RWPE2 (cell line): ENCODE results near the gene OR9I1.

ENCODE experiments used
- ATAC-seq: fragments of 200-7000 bp; cut with Tn5 transposase; 3 replicates; pipeline ENCODE4 v1.9.1; 2021; ENCODE audit warnings: low read depth
- DNase-seq: peaks from one replicate; pipeline ENCODE4 v3.0.0-alpha.2; 2020; ENCODE audit warnings: low spot score
- H3K27ac ChIP-seq: fragments of 450-650 bp; 2 replicates; pipeline ENCODE4 v1.5.1; 2017; ENCODE audit warnings: mild to moderate bottlenecking; ENCODE audit not compliant: poor library complexity, severe bottlenecking
- H3K27me3 ChIP-seq: fragments of 250-450 bp; sonication (Bioruptor Pico); 2 replicates; pipeline ENCODE4 v1.5.1; 2021; ENCODE audit warnings: mild to moderate bottlenecking, moderate library complexity; ENCODE audit not compliant: insufficient read depth, poor library complexity, severe bottlenecking
- H3K36me3 ChIP-seq: fragments of 250-450 bp; sonication (Bioruptor Pico); 2 replicates; pipeline ENCODE4 v1.5.1; 2020; ENCODE audit warnings: low read depth, mild to moderate bottlenecking, moderate library complexity
- H3K4me1 ChIP-seq: fragments of 250-450 bp; sonication (Bioruptor Pico); 2 replicates; pipeline ENCODE4 v1.5.1; 2021; ENCODE audit warnings: mild to moderate bottlenecking, moderate library complexity; ENCODE audit not compliant: insufficient read depth, poor library complexity, severe bottlenecking
- H3K4me3 ChIP-seq: fragments of 250-450 bp; sonication (Bioruptor Pico); 2 replicates; pipeline ENCODE4 v1.5.1; 2021; ENCODE audit warnings: mild to moderate bottlenecking, moderate library complexity; ENCODE audit not compliant: severe bottlenecking
- H3K9me3 ChIP-seq: fragments of 250-450 bp; sonication (Bioruptor Pico); 2 replicates; pipeline ENCODE4 v1.5.1; 2021; ENCODE audit warnings: mild to moderate bottlenecking, moderate library complexity; ENCODE audit not compliant: severe bottlenecking
- CTCF ChIP-seq: fragments of 450-650 bp; IDR thresholded peaks from one replicate; pipeline ENCODE4 v1.5.1; 2017; ENCODE audit warnings: mild to moderate bottlenecking, moderate library complexity; ENCODE audit not compliant: poor library complexity, severe bottlenecking

The OR9I1 gene

GRCh38 chr11:58068655-58069054 lies 56.7 kb downstream of the OR9I1 start:
- H3K4me1 ChIP-seq, result no peaks in the 10 kb centered on the region
- no peaks in the 10 kb centered on the region for H3K36me3 ChIP-seq
- no peak for ATAC-seq
- H3K4me3 ChIP-seq, result no peak overlapping the region
- no peak for TF ChIP-seq CTCF
- no peaks in the 10 kb centered on the region for H3K27me3 ChIP-seq
- H3K9me3 ChIP-seq, result no peaks in the 10 kb centered on the region
- no peak overlapping the region for H3K27ac ChIP-seq
- no peak for DNase-seq

GRCh38 chr11:58067685-58068084 lies 57.6 kb downstream of the OR9I1 start:
- Histone ChIP-seq H3K27ac (no peak overlapping the region), H3K4me3 (no peak overlapping the region), H3K9me3 (no peaks in the 10 kb centered on the region), H3K27me3 (no peaks in the 10 kb centered on the region), H3K36me3 (no peaks in the 10 kb centered on the region), H3K4me1 (no peaks in the 10 kb centered on the region)
- DNase-seq (no peak), ATAC-seq (no peak)
- TF ChIP-seq CTCF, result no peak
